Sciatic nerve (tissue), 2 donors: Measurements from ENCODE around the gene CCDC158. TPM values are rescaled to one million over a fixed set of nuclear protein-coding genes. Genes with fewer than 3 reads are reported as not detected.
"Not testable (repeated sequence)": the region's sequence is repeated elsewhere in the genome, so short reads cannot be mapped to it uniquely, and the experiment has no call there.

Source experiments
- ATAC-seq: fragments of 200-7000 bp; cut with Tn5 transposase; one replicate; pipeline ENCODE4 v1.9.1; 2020; ENCODE audit warnings: mild to moderate bottlenecking, moderate library complexity
- DNase-seq: peaks from one replicate; pipeline ENCODE4 v3.0.0-alpha.2; 2020; ENCODE audit warnings: low spot score
- intact Hi-C: fragments of 100-400 bp; cut with DNase I; formaldehyde crosslinking; loops from one replicate; pipeline ENCODE4 v1.14.2; 2022
- total RNA-seq: library from RNA; stranded (reverse); fragmentation: NEBNext Ultra II Directional; extraction: Animal tissue kit (Norgen Biotek cat#: 25700); gene quantifications from one replicate; pipeline ENCODE4 v1.2.1, GENCODE V29; 2021
- donor health status: DM: no; HTN: no; CAD: no.
- donor health status: DM: no; HTN: no; CAD: no.

CCDC158 gene
- 1.9 TPM for total RNA-seq

GRCh38 chr4:76420762-76421581 lies at the start of gene CCDC158:
CCDC158 (minus strand) TSS chr4:76421141; CDS start chr4:76403207, 17,934 bp downstream.
- DNase-seq = no peak
- peak; percentile 84 for ATAC-seq
- intact Hi-C loops = loop anchor here (1.0 to 10.0 kb wide), 2 partner anchors 42 to 334 kb away; no protein-coding TSS in a partner anchor

GRCh38 chr4:76470532-76470931 lies 49.6 kb upstream of the CCDC158 start:
- intact Hi-C loops = no loop called here
- DNase-seq (no peak), ATAC-seq (no peak)

GRCh38 chr4:76470064-76470463 lies 49.1 kb upstream of the CCDC158 start:
- intact Hi-C loops = no loop called here
- ATAC-seq (no peak), DNase-seq (no peak)

GRCh38 chr4:76463568-76463967 lies 42.6 kb upstream of the CCDC158 start:
- ATAC-seq (no peak), DNase-seq (no peak)
- intact Hi-C loops = no loop called here

- ATAC-seq = peak; percentile 57
- DNase-seq = no peak
- intact Hi-C loops = no loop called here
Measured at GRCh38 chr4:76459291-76459723, 38.4 kb upstream of the CCDC158 start.

GRCh38 chr4:76458825-76459224 lies 37.9 kb upstream of the CCDC158 start:
- intact Hi-C loops = no loop called here
- no peak for ATAC-seq

GRCh38 chr4:76458297-76458696 lies 37.4 kb upstream of the CCDC158 start:
- ATAC-seq (no peak), DNase-seq (no peak)
- intact Hi-C loops = no loop called here

More at GRCh38 chr4:76458825-76459224, 37.9 kb upstream of the CCDC158 start:
- no peak for DNase-seq

- intact Hi-C loops = no loop called here
- DNase-seq (no peak), ATAC-seq (no peak)
Measured at GRCh38 chr4:76457885-76458284, 36.9 kb upstream of the CCDC158 start.

- ATAC-seq, DNase-seq, intact Hi-C loops: not testable (repeated sequence)
Measured at GRCh38 chr4:76454073-76454472, 33.1 kb upstream of the CCDC158 start.

GRCh38 chr4:76453232-76453631 lies 32.3 kb upstream of the CCDC158 start:
- ATAC-seq (no peak), DNase-seq (no peak)
- intact Hi-C loops = no loop called here

- DNase-seq = no peak
- ATAC-seq = peak; percentile 71
- intact Hi-C loops = no loop called here
Measured at GRCh38 chr4:76449833-76450232, 28.9 kb upstream of the CCDC158 start.

- intact Hi-C loops = no loop called here
- ATAC-seq = peak; percentile 21
- DNase-seq = no peak
Measured at GRCh38 chr4:76449362-76449767, 28.4 kb upstream of the CCDC158 start.

GRCh38 chr4:76448211-76448610 lies 27.3 kb upstream of the CCDC158 start:
- no peak for ATAC-seq
- DNase-seq = no peak
- intact Hi-C loops = no loop called here

- ATAC-seq = peak; percentile 72
- no peak for DNase-seq
- intact Hi-C loops = no loop called here
Measured at GRCh38 chr4:76447393-76447851, 26.5 kb upstream of the CCDC158 start.

GRCh38 chr4:76445911-76446310 lies 25.0 kb upstream of the CCDC158 start:
- intact Hi-C loops = no loop called here
- ATAC-seq (no peak), DNase-seq (no peak)

- ATAC-seq (no peak), DNase-seq (no peak)
- intact Hi-C loops = no loop called here
Measured at GRCh38 chr4:76443376-76443775, 22.4 kb upstream of the CCDC158 start.

- ATAC-seq (no peak), DNase-seq (no peak)
- intact Hi-C loops = no loop called here
Measured at GRCh38 chr4:76442807-76443206, 21.9 kb upstream of the CCDC158 start.

GRCh38 chr4:76441881-76442280 lies 20.9 kb upstream of the CCDC158 start:
- ATAC-seq (no peak), DNase-seq (no peak)
- intact Hi-C loops = no loop called here

- no peak for DNase-seq
- no peak for ATAC-seq
- intact Hi-C loops = no loop called here
Measured at GRCh38 chr4:76439491-76439890, 18.6 kb upstream of the CCDC158 start.

- intact Hi-C loops = no loop called here
- ATAC-seq (peak; percentile 34), DNase-seq (no peak)
Measured at GRCh38 chr4:76435528-76436319, 14.8 kb upstream of the CCDC158 start.
